ENCODE data around the gene SFRP4. TPM values are rescaled to one million over a fixed set of nuclear protein-coding genes. Genes with fewer than 3 reads are reported as not detected.

SFRP4 gene
- total and polyA plus RNA-seq, 9 of the 15 experiments (the other 6 are each of a cell fraction or from before 2014, with no cell fraction given): not detected

DNA sequence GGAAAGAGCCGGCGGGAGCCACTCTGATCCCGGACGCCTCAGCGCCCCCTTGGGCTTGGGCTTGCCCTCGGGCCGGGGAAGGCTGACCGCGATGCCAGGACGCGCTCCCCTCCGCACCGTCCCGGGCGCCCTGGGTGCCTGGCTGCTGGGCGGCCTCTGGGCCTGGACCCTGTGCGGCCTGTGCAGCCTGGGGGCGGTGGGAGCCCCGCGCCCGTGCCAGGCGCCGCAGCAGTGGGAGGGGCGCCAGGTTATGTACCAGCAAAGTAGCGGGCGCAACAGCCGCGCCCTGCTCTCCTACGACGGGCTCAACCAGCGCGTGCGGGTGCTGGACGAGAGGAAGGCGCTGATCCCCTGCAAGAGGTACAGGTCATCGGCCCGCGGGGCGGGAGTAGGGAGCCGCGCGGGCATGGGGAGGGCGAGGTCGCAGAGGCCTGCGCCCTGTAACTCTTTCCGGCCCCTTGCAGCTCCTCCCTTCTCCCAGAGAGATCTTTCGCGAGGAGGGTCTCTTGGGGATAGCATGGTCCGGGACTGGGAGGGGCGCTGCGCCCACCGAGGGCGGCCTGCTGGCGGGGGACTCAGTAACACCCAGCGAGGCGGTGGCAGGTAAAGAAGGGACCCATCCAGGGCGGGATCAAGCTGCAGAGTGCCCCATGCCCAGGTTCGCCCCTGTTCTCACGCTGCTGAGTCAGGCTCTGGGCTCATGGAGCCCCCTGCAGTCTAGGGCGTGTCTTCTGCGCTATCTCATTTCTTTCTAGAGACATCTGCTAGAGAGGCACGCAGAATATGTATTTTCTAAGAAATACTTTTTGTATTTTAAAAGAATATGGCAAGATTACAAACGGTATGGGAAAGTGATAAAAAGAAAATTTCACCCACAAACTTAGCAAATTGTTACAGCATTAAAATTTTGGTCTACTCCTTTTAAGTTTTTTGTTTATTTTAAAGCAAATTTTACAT, 4.5 kb upstream of the SFRP4 start (continued):
- TF ChIP-seq LCOR (CRISPR knock-in tag; IDR thresholded peaks at IDR 0.05) (no peak), TAF15 (IDR thresholded peaks at IDR 0.05; ENCODE audit: low read depth, low read length) (no peak), ETV1 (tag; conservative IDR thresholded peaks at IDR 0.05; ENCODE audit: low read depth) (no peak), MEF2A (IDR thresholded peaks at IDR 0.05; ENCODE audit: control insufficient read depth, low read depth, low read length) (no peak), KHSRP (IDR thresholded peaks at IDR 0.05) (no peak), DPF2 (IDR thresholded peaks at IDR 0.05) (peak; percentile 82), SIN3B (IDR thresholded peaks at IDR 0.05; ENCODE audit: low read depth) (no peak), HDAC3 (IDR thresholded peaks at IDR 0.05; ENCODE audit: borderline replicate concordance, partially characterized antibody) (no peak), SMAD3 (CRISPR knock-in tag; conservative IDR thresholded peaks at IDR 0.05) (no peak), ZBTB1 (CRISPR knock-in tag; IDR thresholded peaks at IDR 0.05; ENCODE audit: borderline replicate concordance, low read depth) (no peak), ESRRA (IDR thresholded peaks at IDR 0.05; ENCODE audit: borderline replicate concordance, low read depth) (no peak), RHOXF2B (CRISPR knock-in tag; conservative IDR thresholded peaks at IDR 0.05) (no peak)
- TF ChIP-seq, protein P1, sequence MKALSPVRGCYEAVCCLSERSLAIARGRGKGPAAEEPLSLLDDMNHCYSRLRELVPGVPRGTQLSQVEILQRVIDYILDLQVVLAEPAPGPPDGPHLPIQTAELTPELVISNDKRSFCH (CRISPR knock-in tag; IDR thresholded peaks at IDR 0.05): no peak
- TF ChIP-seq, protein P1 (tag; IDR thresholded peaks at IDR 0.05): no peak
- TF ChIP-seq, protein P2, sequence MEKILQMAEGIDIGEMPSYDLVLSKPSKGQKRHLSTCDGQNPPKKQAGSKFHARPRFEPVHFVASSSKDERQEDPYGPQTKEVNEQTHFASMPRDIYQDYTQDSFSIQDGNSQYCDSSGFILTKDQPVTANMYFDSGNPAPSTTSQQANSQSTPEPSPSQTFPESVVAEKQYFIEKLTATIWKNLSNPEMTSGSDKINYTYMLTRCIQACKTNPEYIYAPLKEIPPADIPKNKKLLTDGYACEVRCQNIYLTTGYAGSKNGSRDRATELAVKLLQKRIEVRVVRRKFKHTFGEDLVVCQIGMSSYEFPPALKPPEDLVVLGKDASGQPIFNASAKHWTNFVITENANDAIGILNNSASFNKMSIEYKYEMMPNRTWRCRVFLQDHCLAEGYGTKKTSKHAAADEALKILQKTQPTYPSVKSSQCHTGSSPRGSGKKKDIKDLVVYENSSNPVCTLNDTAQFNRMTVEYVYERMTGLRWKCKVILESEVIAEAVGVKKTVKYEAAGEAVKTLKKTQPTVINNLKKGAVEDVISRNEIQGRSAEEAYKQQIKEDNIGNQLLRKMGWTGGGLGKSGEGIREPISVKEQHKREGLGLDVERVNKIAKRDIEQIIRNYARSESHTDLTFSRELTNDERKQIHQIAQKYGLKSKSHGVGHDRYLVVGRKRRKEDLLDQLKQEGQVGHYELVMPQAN (IDR thresholded peaks at IDR 0.05; ENCODE audit: borderline replicate concordance): no peak
- TF ChIP-seq, protein P3, sequence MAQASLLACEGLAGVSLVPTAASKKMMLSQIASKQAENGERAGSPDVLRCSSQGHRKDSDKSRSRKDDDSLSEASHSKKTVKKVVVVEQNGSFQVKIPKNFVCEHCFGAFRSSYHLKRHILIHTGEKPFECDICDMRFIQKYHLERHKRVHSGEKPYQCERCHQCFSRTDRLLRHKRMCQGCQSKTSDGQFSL (CRISPR knock-in tag; IDR thresholded peaks at IDR 0.05): no peak
- TF ChIP-seq, protein P3 (tag; IDR thresholded peaks at IDR 0.05): no peak
- TF ChIP-seq, protein P4, sequence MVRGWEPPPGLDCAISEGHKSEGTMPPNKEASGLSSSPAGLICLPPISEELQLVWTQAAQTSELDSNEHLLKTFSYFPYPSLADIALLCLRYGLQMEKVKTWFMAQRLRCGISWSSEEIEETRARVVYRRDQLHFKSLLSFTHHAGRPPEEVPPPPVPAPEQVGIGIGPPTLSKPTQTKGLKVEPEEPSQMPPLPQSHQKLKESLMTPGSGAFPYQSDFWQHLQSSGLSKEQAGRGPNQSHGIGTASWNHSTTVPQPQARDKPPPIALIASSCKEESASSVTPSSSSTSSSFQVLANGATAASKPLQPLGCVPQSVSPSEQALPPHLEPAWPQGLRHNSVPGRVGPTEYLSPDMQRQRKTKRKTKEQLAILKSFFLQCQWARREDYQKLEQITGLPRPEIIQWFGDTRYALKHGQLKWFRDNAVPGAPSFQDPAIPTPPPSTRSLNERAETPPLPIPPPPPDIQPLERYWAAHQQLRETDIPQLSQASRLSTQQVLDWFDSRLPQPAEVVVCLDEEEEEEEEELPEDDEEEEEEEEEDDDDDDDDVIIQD (CRISPR knock-in tag; IDR thresholded peaks at IDR 0.05): no peak
